GM12878 (cell line): ENCODE results near the gene PPP1R18. TPM values are rescaled to one million over a fixed set of nuclear protein-coding genes. Genes with fewer than 3 reads are reported as not detected.

Experiments
- ATAC-seq: fragments of 200-7000 bp; cut with Tn5 transposase; 3 replicates; pipeline ENCODE4 v1.9.1; 2020; ENCODE audit warnings: mild to moderate bottlenecking, moderate library complexity
- BruUV-seq: library from RNA; stranded (reverse); fragments of 400-500 nt; replicated peaks from 2 replicates; lab custom pipeline; 2021; lab: Mats Ljungman, UMichigan
- CTCF ChIA-PET: fragments of 300-600 bp; sonication (Branson Sonifier 250); formaldehyde crosslinking; extraction: SDS; loops from one replicate; lab custom pipeline; 2021; ENCODE audit warnings: inconsistent platforms; lab: Yijun Ruan, JAX
- POLR2A ChIA-PET: fragments of 350-600 bp; formaldehyde crosslinking; extraction: SDS; loops from one replicate; lab custom pipeline; 2021; ENCODE audit warnings: inconsistent platforms; lab: Charles Lee
- RAD21 ChIA-PET: fragments of 300-600 bp; sonication (Branson Sonifier 250); formaldehyde crosslinking; loops from one replicate; lab custom pipeline; 2023; ENCODE audit warnings: antibody characterized with exemption; ENCODE audit not compliant: unreplicated experiment; lab: Charles Lee
- SMC1A ChIA-PET: fragments of 300-600 bp; sonication (Branson Sonifier 250); formaldehyde crosslinking; loops from one replicate; lab custom pipeline; 2023; ENCODE audit not compliant: unreplicated experiment, uncharacterized antibody; lab: Charles Lee
- DNase-seq: peaks from one replicate; pipeline ENCODE4 v3.0.0-alpha.2; 2011; ENCODE audit warnings: low read depth, low spot score
- FAIRE-seq: peaks from 3 replicates; lab custom pipeline; 2011; peaks lifted over from hg19 to GRCh38; lab: Jason Lieb, UNC
- H2AFZ ChIP-seq: 2 replicates; pipeline ENCODE4 v1.6.0; 2011; ENCODE audit warnings: low read depth, low read length, control low read depth; ENCODE audit not compliant: control insufficient read depth
- H3K27ac ChIP-seq: 2 replicates; pipeline ENCODE4 v1.5.1; 2011; ENCODE audit warnings: control low read depth; ENCODE audit not compliant: control insufficient read depth, insufficient read depth
- H3K27me3 ChIP-seq, 2 experiments: replicated peaks in 1 of 2; 2 replicates each; pipeline versions ENCODE4 v1.6.0 to v1.6.1; 2011; ENCODE audit warnings: low read length in 1 of 2; ENCODE audit not compliant: control insufficient read depth in 2 of 2, insufficient read depth in 2 of 2
- H3K36me3 ChIP-seq, 2 experiments: 2 replicates each; pipeline ENCODE4 v1.5.1; 2011; ENCODE audit warnings: low read length in 1 of 2; ENCODE audit not compliant: control insufficient read depth in 2 of 2, insufficient read depth in 2 of 2
- H3K4me1 ChIP-seq: 2 replicates; pipeline ENCODE4 v1.6.1; 2011; ENCODE audit warnings: mild to moderate bottlenecking, low read length, moderate library complexity, mixed read lengths; ENCODE audit not compliant: control insufficient read depth, insufficient read depth
- H3K4me2 ChIP-seq: 2 replicates; pipeline ENCODE4 v1.6.0; 2011; ENCODE audit warnings: control low read depth; ENCODE audit not compliant: control insufficient read depth, insufficient read depth
- H3K4me3 ChIP-seq: fragments of 200-600 bp; sonication (generic); 2 replicates; pipeline ENCODE4 v1.5.1; 2016
- H3K79me2 ChIP-seq: 2 replicates; pipeline ENCODE4 v1.6.0; 2011; ENCODE audit warnings: low read length; ENCODE audit not compliant: control insufficient read depth, insufficient read depth
- H3K9ac ChIP-seq: 2 replicates; pipeline ENCODE4 v1.8.0; 2011; ENCODE audit warnings: low read length, control low read depth, mixed read lengths; ENCODE audit not compliant: control insufficient read depth, insufficient read depth
- H3K9me3 ChIP-seq: replicated peaks from 3 replicates; pipeline ENCODE4 v1.5.1; 2011; ENCODE audit warnings: mild to moderate bottlenecking, low read length; ENCODE audit not compliant: control insufficient read depth, insufficient read depth
- H4K20me1 ChIP-seq: 2 replicates; pipeline ENCODE4 v1.6.0; 2011; ENCODE audit not compliant: control insufficient read depth, insufficient read depth
- ASH2L ChIP-seq: fragments of 300-600, 200-600 bp; sonication (generic); IDR thresholded peaks from 2 replicates; pipeline ENCODE4 v1.6.1; 2017; ENCODE audit warnings: low read depth, mild to moderate bottlenecking, borderline replicate concordance
- EGR1 ChIP-seq, 2 experiments: IDR thresholded peaks; 1 replicate in 1 of 2; 2 replicates in 1 of 2; pipeline ENCODE4 v1.6.1; 2011 to 2012; ENCODE audit warnings: low read depth in 2 of 2, low read length in 2 of 2, borderline replicate concordance in 1 of 2, mild to moderate bottlenecking in 1 of 2, moderate library complexity in 1 of 2
- MTA2 ChIP-seq: fragments of 450-650 bp; IDR thresholded peaks from 2 replicates; pipeline ENCODE4 v1.6.1; 2016; ENCODE audit warnings: low read depth, mild to moderate bottlenecking, moderate library complexity
- MTA3 ChIP-seq: IDR thresholded peaks from 2 replicates; pipeline ENCODE4 v1.6.1; 2012; ENCODE audit warnings: low read length, inconsistent platforms, borderline replicate concordance
- PAX8 ChIP-seq: fragments of 450-650 bp; IDR thresholded peaks from 2 replicates; pipeline ENCODE4 v1.6.1; 2017; ENCODE audit warnings: mild to moderate bottlenecking, moderate library complexity
- POU2F2 ChIP-seq: IDR thresholded peaks from 3 replicates; pipeline ENCODE4 v1.6.1; 2011; ENCODE audit warnings: low read depth, mild to moderate bottlenecking, low read length, borderline replicate concordance
- RAD51 ChIP-seq: fragments of 450-650 bp; IDR thresholded peaks from 2 replicates; pipeline ENCODE4 v1.6.1; 2016; ENCODE audit warnings: moderate library complexity, mild to moderate bottlenecking, inconsistent platforms
- ZBTB11 ChIP-seq: fragments of 450-650 bp; formaldehyde crosslinking; IDR thresholded peaks from 2 replicates; pipeline ENCODE4 v1.5.0; 2022; ENCODE audit warnings: mild to moderate bottlenecking, missing genetic modification characterization
- WGBS: methylation state at CpG from one replicate; pipeline ENCODE4 v1.1.6; 2016; ENCODE audit warnings: low lambda C conversion rate; ENCODE audit not compliant: insufficient replicate concordance, insufficient coverage; ENCODE audit errors: missing lambda C conversion rate; 5-methylcytosine and 5-hydroxymethylcytosine counted together
- in situ Hi-C: fragments of 300-500 bp; cut with MboI; formaldehyde crosslinking; loops from 9 replicates; pipeline ENCODE4 v1.14.3; 2018; ENCODE audit warnings: mixed read lengths
- intact Hi-C: fragments of 100-400 bp; cut with micrococcal nuclease; formaldehyde crosslinking; loops from one replicate; pipeline ENCODE4 v1.14.2; 2022; ENCODE audit not compliant: unreplicated experiment
- polyA plus RNA-seq, 11 experiments: library from polyadenylated mRNA; depleted of rRNA in 4 of 11; unstranded in 6 of 11; stranded (reverse) in 5 of 11; fragments of >200 nt; fragmentation: Nextera tagmentation in 4 of 11; fragmentation: Illumina TruSeq in 1 of 11; extraction: Ambion mirVana in 4 of 11; extraction: Trizol in 1 of 11; gene quantifications; 1 replicate in 1 of 11; 2 replicates in 10 of 11; pipeline versions ENCODE4 v1.2.1 to v1.2.3, GENCODE V29; 2011 to 2016; ENCODE audit warnings: inconsistent platforms in 2 of 11, missing spikeins in 2 of 11, low read depth in 1 of 11
- total RNA-seq, 4 experiments: library from RNA; depleted of rRNA in 3 of 4; stranded (reverse); fragments of >200 nt in 3 of 4; fragmentation: Illumina TruSeq in 1 of 4; extraction: Trizol in 1 of 4; gene quantifications; 2 replicates each; pipeline versions ENCODE4 v1.2.1 to v1.2.3, GENCODE V29; 2013 to 2021
- TF ChIP-seq, protein P1 (sequence below), 3 experiments: IDR thresholded peaks in 2 of 3; conservative IDR thresholded peaks in 1 of 3; 2 replicates each; pipeline ENCODE4 v1.5.1; 2011; ENCODE audit warnings: low read depth in 3 of 3, low read length in 3 of 3, mild to moderate bottlenecking in 3 of 3, control low read depth in 2 of 3, moderate library complexity in 2 of 3, inconsistent platforms in 1 of 3, mixed read lengths in 1 of 3; ENCODE audit not compliant: control insufficient read depth in 2 of 3, insufficient read depth in 1 of 3; ENCODE audit errors: extremely low read depth in 1 of 3

The PPP1R18 gene
- total and polyA plus RNA-seq, 10 of the 15 experiments (the other 5 are each of a cell fraction or from before 2014, with no cell fraction given) = 21.0 to 119 (median 52.6) TPM

- no peaks in the 10 kb centered on the region for H3K9me3 ChIP-seq
- no peak overlapping the region for H3K27ac ChIP-seq
- ATAC-seq = no peak
- no peak overlapping the region for H3K4me2 ChIP-seq
- no TSS peak for BruUV-seq
- TF ChIP-seq ASH2L = no peak
- no peak for TF ChIP-seq MTA2
- in situ Hi-C loops (no loop called here), intact Hi-C loops (no loop called here)
- WGBS = 97% methylated on average over 3 of the region's 3 CpGs
- H4K20me1 ChIP-seq = no peaks in the 10 kb centered on the region
- FAIRE-seq = no peak
- no peaks in the 10 kb centered on the region for H3K79me2 ChIP-seq
- H3K4me3 ChIP-seq = no peak overlapping the region
- DNase-seq = no peak
- H3K9ac ChIP-seq = no peak overlapping the region
- ChIA-PET SMC1A (no interaction called here), POLR2A (no interaction called here), CTCF (no interaction called here), RAD21 (no interaction called here)
- H3K27me3 ChIP-seq = no peaks in the 10 kb centered on the region
- H2AFZ ChIP-seq = no peak overlapping the region
- H3K36me3 ChIP-seq = peaks cover 0 to 6% of the 10 kb centered on the region in 2 experiments; a peak in 1 of 4 replicates
- no peaks in the 10 kb centered on the region for H3K4me1 ChIP-seq
Measured at GRCh38 chr6:30635834-30636233, 50.6 kb downstream of the PPP1R18 start.

- Histone ChIP-seq H3K9ac (peak within 1 kb of the TSS; percentile 56), H3K4me2 (peak within 1 kb of the TSS; percentile 92), H3K4me1 (no peaks in the 10 kb centered on the region), H3K27ac (peak within 1 kb of the TSS; percentile 54), H4K20me1 (no peaks in the 10 kb centered on the region), H3K4me3 (peak within 1 kb of the TSS; percentile 95), H2AFZ (peak within 1 kb of the TSS; percentile 15), H3K79me2 (no peaks in the 10 kb centered on the region; the same call in none of the 2 replicates), H3K36me3 (peaks cover 10 to 12% of the 10 kb centered on the region in 2 experiments), H3K9me3 (no peaks in the 10 kb centered on the region), H3K27me3 (no peaks in the 10 kb centered on the region)
- SMC1A ChIA-PET = interaction anchor here (0.7 to 1.2 kb wide), 2 partner anchors 9 to 13 kb away, joined by 3 to 4 read pairs; partner anchors contain the start of gene MRPS18B
- RAD21 ChIA-PET = interaction anchor here (1.0 to 2.7 kb wide), 2 partner anchors 46 to 104 kb away, joined by 3 to 6 read pairs; partner anchors contain the start of gene DHX16
- in situ Hi-C loops = no loop called here
- CTCF ChIA-PET = interaction anchor here (0.6 to 1.7 kb wide), 4 partner anchors 19 to 104 kb away, joined by 3 to 6 read pairs (median 4); no protein-coding TSS in a partner anchor
- DNase-seq = peak; percentile 36
- TSS peak; percentile 43 for BruUV-seq
- intact Hi-C loops = no loop called here
- peak; percentile 99 for ATAC-seq
- WGBS = 4% methylated on average over 36 of the region's 36 CpGs
- POLR2A ChIA-PET = interaction anchor here (0.9 to 2.0 kb wide), 3 partner anchors 9 to 95 kb away, joined by 3 to 11 read pairs (median 3); partner anchors contain the start of gene MRPS18B
- FAIRE-seq = peak; percentile 96
- TF ChIP-seq, protein P1, sequence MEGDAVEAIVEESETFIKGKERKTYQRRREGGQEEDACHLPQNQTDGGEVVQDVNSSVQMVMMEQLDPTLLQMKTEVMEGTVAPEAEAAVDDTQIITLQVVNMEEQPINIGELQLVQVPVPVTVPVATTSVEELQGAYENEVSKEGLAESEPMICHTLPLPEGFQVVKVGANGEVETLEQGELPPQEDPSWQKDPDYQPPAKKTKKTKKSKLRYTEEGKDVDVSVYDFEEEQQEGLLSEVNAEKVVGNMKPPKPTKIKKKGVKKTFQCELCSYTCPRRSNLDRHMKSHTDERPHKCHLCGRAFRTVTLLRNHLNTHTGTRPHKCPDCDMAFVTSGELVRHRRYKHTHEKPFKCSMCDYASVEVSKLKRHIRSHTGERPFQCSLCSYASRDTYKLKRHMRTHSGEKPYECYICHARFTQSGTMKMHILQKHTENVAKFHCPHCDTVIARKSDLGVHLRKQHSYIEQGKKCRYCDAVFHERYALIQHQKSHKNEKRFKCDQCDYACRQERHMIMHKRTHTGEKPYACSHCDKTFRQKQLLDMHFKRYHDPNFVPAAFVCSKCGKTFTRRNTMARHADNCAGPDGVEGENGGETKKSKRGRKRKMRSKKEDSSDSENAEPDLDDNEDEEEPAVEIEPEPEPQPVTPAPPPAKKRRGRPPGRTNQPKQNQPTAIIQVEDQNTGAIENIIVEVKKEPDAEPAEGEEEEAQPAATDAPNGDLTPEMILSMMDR (IDR thresholded peaks at IDR 0.05 in 2 of 3, conservative IDR thresholded peaks at IDR 0.05 in 1 of 3; ENCODE audit: control insufficient read depth in 2 of 3, extremely low read depth in 1 of 3, insufficient read depth in 1 of 3, low read depth in 3 of 3, low read length in 3 of 3) = peak; percentile 44 to 52 (median 46); a peak in 5 of 6 replicates
- TF ChIP-seq ZBTB11 (CRISPR knock-in tag) = no peak
- TF ChIP-seq PAX8 = no peak
- peak; percentile 66; the same call in 1 of the 3 replicates for TF ChIP-seq POU2F2
- no peak for TF ChIP-seq RAD51
- TF ChIP-seq EGR1 (IDR thresholded peaks at IDR 0.05; ENCODE audit: borderline replicate concordance in 1 of 2, low read depth in 2 of 2, low read length in 2 of 2) = no peak
- peak; percentile 96; the same call in 1 of the 2 replicates for TF ChIP-seq MTA3
Measured at GRCh38 chr6:30626484-30627366, 59.7 kb downstream of the PPP1R18 start, which contains the start of gene ATAT1. Gene ATAT1 (plus strand): TSS chr6:30626874.
